ENCODE results near the gene CNTNAP5.

CNTNAP5 gene

GRCh38 chr2:124923097-124923496, 898.0 kb downstream of the CNTNAP5 start:
- no peak for DNase-seq

GRCh38 chr2:124933883-124934282, 908.8 kb downstream of the CNTNAP5 start:
- DNase-seq: no peak

GRCh38 chr2:124953921-124954320, 928.8 kb downstream of the CNTNAP5 start:
- no peak for DNase-seq

GRCh38 chr2:124959581-124959980, 934.5 kb downstream of the CNTNAP5 start:
- DNase-seq: no peak

DNA sequence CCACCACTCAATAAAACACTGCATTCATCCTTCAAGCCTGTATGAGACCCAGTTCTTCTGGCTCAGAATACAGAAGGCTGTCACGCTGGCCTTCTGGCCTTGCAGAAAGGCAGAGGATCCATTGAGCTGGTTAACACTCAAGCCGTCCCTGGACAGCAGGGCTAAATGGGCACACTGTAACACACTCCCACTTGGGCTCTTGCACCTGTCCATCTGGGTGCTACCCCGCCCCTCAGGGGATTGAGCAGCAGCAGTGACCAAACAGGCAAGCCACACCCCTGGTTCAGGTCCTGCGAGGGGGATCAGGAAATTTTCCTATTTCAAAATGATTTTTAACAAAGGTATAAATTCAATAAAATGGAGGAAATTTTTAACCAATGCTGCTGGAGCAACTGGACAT, 936.0 kb downstream of the CNTNAP5 start:
- DNase-seq: no peak

Measured in DMS53 (cell line).